GM21576 (cell line): ENCODE data around the gene PTPRK.

Experiments used
- ATAC-seq: cut with Tn5 transposase; IDR thresholded peaks from one replicate; pipeline ENCODE4 v1.9.1; 2021; ENCODE audit warnings: mild to moderate bottlenecking, moderate library complexity; ENCODE audit not compliant: unreplicated experiment

Gene PTPRK

DNA sequence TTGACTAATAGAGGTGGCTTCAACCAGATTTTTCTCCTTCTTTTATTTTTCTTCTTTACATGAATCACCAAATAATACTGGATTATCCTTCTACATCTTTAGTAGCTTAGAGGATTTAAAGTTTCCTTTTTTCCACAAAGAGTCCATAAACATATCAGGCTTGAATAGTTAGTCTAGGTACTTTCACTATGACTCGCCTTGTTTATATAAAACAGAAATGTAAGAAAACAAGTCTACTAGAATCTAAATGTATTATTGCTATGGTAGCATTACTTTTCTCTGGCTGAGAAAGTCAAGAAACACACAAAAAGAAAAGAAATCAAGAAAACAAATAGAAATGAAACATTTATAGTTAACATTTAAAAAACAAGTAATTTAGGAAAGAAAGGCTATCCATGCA is 215.2 kb downstream of the PTPRK start:
- ATAC-seq = no peak

DNA sequence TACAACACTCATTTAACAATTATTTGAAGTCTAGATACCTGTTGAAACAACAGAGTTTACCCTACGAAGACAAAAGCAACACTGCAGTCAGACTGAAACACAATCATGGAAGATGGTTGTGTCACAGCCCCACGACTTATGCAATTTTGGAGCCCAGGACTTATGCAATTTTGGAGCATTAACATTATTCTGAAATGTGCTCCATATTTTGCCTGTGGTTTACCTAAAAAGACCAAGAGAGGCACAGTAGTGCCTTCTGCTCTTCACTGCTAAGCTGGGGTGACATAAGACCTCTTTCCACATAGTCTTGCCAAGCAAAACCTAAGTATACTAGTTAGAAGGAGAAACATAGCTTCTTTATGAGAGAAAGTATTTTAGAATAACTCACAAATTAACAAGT is 216.5 kb downstream of the PTPRK start:
- ATAC-seq = no peak

DNA sequence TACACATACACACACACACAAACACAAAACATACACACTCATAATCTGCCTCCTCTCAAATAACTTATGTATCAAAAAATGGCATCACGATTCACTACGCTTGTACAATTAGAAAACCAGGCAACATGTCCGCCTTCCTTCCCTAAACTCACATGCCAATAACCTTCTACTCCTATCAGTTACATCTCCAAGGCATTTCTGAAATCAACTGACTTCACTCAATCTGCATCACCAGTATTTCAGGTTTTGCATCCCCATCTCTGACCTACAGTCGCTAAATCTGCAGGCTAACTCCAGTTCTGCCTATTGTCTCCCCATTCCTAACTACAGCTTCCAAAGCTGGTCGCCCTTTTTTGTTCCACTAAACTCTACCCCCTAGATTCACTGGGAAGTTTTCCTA is 217.5 kb downstream of the PTPRK start:
- no peak for ATAC-seq

DNA sequence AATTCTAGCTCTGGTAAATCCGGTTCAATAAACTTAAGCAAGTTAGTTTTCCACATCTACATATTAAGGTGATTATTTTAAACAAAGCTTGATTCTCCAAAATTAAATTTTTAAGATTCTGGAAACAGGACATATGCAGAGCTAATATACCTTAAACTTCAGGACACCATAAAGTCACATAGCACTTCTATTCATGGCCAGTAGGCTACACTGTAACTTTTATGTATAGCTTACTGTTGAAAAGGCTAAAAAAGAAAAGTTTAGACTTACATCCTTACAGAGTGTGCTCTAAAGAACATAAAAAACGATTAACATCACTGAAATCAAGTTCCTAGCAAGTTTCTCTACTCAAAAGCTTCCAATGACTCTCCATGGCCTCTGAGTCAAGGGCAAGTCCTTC is 224.7 kb downstream of the PTPRK start:
- no peak for ATAC-seq

GRCh38 chr6:128290221-128290620 is 230.2 kb downstream of the PTPRK start:
- ATAC-seq = no peak

DNA sequence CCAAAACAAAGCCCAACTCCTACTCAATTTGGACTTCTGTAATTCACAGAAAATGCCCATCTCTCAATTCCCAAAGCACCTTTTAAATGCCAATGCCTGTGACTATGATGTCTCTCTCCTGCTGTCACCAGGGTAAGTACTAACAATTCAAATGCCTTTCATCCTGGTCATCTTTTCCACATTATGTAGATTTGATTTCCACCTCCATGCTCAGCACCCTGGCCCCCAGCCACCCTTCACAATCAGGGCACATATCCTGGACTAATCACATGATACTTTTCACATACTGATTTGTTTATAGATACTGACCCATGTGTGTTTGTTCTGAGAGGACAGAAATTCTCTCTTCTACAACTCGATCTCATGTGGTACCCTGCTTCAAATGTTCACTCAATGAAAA is 236.3 kb downstream of the PTPRK start:
- no peak for ATAC-seq

- no peak for ATAC-seq
These were observed 237.4 kb downstream of the PTPRK start for GRCh38 chr6:128282961-128283360.

GRCh38 chr6:128280960-128281359 is 239.4 kb downstream of the PTPRK start:
- no peak for ATAC-seq

DNA sequence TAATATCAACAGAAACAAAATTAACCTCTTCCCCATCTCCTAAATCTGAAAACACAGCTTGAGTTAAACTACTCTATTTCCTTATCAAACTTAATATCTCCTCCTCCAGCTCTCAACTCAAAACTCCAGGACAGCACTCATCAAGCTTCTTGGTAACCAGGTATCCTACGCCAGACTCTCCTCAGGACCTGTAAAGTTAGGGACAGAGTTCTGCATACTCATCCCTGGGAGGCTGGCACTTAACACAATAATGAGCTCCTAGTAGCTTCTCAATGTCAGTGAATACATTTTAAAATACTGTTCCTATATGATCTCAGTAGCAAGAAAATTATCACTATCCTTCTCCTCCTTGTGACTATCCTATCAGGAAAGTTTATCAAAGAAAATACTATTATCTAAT is 240.3 kb downstream of the PTPRK start:
- no peak for ATAC-seq

- no peak for ATAC-seq
These were observed 241.6 kb downstream of the PTPRK start for GRCh38 chr6:128278836-128279235.

GRCh38 chr6:128277379-128277778 is 243.0 kb downstream of the PTPRK start:
- ATAC-seq = no peak

- ATAC-seq = no peak
These were observed 244.1 kb downstream of the PTPRK start for GRCh38 chr6:128276311-128276710.

- ATAC-seq = no peak
These were observed 244.7 kb downstream of the PTPRK start for GRCh38 chr6:128275681-128276080.

DNA sequence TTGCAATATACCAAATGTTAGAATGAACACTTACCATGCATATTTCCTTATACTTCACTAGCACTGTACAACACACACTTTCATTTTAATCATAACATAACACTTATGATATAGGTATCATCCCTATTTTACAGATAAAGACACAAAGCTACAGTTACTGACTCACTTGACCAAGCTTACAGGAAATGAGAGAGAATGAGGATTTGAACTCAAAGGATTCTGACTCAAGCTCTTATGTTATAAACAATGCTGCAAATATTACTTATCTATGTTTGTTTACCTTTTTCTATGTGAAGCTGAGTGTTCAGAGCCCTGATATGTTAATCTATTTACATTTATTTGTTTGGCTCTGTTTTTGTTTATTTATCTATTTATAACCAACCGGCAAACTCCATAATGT is 245.4 kb downstream of the PTPRK start:
- no peak for ATAC-seq

DNA sequence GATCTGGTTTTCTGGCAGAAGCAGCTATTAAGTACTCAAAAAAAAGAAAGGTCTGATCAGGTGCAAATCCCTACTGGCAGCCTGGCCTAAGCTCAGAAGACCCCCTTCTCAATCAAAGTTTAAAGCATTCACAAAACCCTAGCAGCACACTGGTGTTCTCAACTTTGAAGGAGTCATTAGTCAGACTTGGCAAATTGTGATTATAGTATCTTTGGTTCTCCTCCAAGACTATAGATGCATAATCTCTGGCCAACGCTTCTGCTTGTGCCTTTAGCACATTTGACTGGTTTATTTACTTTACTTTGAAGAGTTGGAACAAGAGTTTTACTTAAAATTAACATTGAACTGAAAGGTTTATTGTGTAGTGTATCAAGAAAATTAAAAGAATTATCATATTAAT is 248.9 kb downstream of the PTPRK start:
- no peak for ATAC-seq

- ATAC-seq = no peak
These were observed 249.4 kb downstream of the PTPRK start for GRCh38 chr6:128271011-128271410.

DNA sequence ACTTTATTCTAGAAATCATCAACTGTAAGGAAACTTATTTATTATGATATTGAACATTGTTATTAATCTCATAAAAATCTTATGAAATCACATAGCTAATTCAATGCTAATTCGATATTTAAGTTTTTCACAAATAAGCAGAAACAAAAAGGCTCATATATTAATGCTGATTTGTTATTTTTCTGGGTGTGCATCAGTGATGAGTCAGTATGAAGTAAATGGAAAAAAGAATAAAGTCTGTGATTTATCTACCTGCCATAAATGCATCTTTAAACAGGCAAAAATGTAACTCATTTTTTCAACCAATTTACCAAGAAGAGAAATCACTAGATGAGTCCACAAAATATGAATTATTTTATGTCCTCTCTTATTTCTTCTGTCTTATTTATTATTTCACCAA is 253.5 kb downstream of the PTPRK start:
- no peak for ATAC-seq

GRCh38 chr6:128265706-128266105 is 254.7 kb downstream of the PTPRK start:
- ATAC-seq = no peak

DNA sequence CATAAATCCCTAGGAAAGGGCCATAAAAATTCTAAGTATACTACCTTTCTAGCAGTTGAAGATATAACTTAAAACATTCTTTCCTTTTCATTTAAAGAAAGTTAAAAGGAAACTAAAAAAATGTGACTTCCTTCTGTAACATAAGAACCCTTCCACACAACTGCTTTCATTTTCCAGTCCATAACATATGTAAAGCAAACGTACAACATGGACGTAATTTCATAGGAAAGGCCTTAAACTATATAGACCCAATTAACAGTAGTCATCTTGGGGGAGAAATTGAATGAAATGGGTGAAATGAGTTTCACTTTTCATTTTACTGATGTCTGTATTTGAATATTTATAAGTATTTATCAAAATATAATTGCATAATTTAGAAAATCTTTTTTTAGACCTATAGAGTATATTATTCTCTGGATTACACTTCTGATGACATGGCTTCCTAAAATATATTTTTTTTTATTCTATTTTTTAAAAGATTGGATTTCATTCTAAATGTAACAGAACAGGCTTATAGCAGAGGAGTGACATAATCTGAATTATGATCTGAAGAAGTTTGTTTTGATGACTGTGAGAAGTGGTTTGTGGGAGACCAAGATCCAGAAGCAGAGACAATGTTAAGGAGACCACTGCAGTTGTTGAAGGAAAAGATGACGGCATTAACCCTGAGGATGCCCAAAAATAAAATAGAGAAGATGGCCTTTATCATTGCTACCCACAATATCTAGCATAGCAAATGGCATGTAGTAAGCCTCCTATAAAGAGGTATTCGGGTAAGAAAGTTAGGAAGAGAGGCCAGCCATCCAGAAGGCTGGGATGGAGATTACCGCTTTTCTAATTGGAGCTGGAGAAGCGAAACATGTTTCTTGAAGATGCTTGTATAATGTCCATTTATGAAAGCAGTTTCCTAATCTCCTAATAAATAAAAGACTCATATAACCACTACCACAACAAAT is 260.4 kb downstream of the PTPRK start:
- peak; percentile 47 for ATAC-seq

GRCh38 chr6:128259029-128259724 is 261.2 kb downstream of the PTPRK start:
- peak; percentile 89 for ATAC-seq

DNA sequence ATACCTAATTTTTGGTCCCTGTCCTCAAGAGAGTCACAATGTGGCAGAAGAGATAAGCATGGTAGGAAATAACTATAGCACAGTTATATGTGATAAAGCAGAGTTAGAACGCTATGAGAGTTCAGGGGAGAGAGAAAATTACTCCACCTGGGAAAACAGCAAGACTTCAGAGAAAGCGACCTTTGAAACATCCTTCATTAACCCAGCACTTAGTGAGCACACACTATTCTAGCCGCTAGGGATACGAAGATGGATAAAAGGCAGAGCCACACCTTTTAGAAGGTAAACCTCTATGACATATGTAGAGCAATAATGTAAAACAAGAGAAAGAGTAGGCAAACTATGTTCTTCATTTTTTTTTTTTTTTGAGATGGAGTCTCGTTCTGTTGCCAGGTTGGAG is 264.3 kb downstream of the PTPRK start:
- no peak for ATAC-seq
